Forelimb muscle (tissue), 1 donor: ENCODE measurements around the gene ZZZ3. TPM values are rescaled to one million over a fixed set of nuclear protein-coding genes. Genes with fewer than 3 reads are reported as not detected.
"Not testable (repeated sequence)": the region's sequence is repeated elsewhere in the genome, so short reads cannot be mapped to it uniquely, and the experiment has no call there.

Experiments used
- DNase-seq: peaks from one replicate; pipeline ENCODE4 v3.0.0-alpha.2; 2013; ENCODE audit warnings: low read depth
- polyA plus RNA-seq: library from polyadenylated mRNA; unstranded; fragments of 120-200 nt; gene quantifications from one replicate; pipeline ENCODE4 v1.2.1, GENCODE V29; 2013; ENCODE audit not compliant: insufficient read length

ZZZ3 gene
- polyA plus RNA-seq, 1 donor: 31.7 TPM

DNA sequence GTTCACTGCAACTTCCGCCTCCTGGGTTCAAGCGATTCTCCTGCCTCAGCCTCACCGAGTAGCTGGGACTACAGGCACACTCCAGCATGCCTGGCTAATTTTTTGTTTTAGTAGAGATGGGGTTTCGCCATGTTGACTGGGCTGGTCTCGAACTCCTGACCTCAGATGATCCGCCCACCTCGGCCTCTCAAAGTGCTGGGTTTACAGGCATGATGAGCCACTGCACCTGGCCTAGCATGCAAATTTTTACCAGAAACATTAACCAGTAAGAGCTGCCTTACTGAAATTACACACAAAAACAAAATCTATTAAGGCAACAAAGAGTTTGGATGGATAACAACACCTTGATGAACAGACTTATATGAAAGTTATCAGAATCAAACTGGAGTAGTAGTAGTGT is 12.1 kb downstream of the ZZZ3 start:
- no peak for DNase-seq

DNA sequence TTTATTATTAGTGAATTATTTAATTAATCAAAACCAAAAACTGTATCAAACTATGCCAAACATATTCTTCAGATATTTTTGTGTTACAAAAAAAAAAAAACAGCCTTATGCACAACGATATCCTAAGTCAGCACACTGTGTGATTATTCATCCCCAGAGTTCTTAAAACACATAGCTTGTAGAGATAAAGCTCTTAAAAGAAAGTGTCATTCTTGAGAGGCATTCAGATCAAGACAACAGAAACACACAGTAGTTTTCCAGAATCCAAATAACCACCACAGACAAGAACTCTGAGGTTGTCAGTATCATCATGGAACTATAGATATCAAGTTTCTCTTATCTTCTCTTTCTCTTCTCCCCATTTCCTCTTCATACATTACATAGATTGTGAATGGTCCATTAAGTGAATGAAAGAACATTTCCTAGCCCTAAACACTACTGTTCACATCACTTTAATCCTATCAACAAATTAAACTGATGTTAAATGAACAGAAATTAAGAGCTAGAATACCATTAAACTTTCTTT is 13.5 kb downstream of the ZZZ3 start:
- no peak for DNase-seq

DNA sequence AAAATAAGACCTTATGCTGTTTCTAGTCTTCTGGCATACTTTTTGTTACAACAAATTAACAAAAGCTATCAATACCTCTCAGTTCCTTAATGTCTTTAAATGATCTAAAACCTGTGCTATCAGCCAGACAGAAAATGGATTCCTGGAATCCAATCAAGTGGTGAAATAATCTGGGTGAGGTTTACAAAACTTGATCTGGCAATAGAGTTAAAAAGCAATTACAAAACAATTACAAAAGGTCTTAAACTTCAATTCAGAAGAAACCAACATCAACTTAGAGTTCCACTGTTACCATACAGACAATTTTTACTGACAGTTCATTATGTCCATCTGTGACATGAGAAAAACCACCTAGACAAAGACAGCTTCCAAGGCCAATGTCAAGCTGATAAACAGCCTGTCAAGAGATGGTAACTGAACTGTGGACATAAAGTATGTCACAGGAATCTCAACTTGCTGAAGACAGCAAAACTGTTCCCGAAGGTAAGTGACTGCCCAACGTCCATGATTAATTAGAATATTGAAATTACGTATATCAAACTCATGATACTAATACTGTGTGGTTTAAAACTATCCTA is 17.4 kb downstream of the ZZZ3 start:
- no peak for DNase-seq

DNA sequence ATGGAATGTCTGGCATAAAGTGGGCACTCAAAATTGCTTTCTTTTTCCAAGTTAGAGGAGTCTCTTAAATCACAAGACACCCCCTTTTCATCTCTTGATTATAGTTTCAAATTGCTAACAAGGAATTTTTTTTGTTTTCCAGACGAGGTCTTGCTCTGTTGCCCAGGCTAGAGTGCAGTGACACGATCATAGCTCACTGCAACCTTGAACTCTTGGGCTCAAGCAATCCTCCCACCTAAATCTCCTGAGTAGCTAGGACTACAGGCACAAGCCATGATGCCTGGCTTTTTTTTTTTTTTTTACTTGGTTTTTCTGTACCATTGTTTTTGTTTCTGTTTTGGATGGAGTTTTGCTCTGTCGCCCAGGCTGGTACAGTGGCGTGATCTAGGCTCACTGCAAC is 20.8 kb downstream of the ZZZ3 start:
- no peak for DNase-seq

DNA sequence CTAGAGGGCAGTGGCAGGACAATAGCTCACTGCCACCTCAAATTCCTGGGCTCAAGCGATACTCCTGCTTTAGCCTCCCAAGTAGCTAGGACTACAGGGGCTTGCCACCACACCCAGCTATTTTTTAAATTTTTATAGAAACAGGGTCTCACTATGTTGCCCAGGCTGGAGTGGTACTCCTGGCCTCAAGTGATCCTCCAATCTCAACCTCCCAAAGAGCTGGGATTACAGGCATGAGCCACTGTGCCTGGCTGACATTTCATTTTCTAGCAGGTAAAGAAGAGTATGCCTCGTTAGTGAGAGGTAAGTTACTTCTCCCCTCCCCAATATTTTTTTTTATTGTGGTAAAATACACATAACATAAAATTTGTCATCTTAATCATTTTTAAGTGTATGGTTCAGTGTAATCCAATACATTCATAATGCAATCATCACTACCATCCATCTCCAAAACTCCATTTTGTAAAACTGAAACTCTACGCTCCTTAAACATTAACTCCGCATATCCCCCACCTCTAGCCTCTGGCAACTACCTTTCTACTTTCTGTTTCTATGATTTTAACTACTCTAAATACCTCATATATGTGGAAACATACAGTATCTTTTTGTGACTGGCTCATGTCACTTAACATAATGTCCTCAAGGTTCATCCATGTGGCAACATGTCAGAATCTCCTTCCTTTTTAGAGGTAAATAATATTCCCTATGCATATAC is 22.4 kb downstream of the ZZZ3 start:
- DNase-seq: no peak

DNA sequence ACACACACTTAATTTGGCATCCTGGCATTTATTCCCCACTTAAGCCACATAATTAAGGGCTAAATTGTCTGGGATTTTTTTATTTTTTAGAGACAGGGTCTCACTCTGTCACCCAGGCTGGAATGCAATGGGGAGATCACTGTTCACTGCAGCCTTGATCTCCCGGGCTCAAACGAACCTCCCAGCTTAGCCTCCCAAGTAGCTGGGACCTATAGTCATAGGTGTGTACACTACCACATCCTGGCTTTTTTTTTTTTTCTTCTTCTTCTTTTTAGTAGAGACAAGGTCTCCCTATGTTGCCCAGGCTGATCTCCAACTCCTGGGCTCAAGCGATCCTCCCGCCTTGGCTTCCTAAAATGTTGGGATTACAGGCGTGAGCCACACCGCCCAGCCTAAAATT is 24.2 kb downstream of the ZZZ3 start:
- no peak for DNase-seq

DNA sequence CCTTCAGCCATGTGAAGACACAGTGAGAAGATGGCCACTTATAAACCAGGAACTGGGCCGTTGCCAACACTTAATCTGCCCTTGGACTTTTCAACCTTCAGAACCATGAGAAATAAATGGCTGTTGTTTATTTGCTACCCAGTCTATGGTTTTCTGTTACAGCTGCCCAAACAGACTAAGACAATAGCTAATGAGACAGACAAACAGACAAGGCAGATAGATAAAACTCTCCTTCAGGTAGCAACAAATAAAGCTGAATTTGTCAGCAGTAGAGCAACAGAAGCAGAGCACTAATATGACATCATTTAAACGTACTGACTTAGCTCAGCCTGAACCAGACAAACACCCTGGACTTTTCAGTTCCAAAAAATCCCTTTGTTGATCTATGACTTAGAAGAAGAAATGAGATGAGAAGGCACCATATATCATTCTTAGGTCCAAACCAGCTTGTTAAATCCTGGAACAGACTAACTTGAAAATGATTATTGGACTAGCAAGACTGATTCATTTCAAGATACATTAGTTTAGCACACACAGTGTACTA is 27.0 kb downstream of the ZZZ3 start:
- DNase-seq: no peak

DNA sequence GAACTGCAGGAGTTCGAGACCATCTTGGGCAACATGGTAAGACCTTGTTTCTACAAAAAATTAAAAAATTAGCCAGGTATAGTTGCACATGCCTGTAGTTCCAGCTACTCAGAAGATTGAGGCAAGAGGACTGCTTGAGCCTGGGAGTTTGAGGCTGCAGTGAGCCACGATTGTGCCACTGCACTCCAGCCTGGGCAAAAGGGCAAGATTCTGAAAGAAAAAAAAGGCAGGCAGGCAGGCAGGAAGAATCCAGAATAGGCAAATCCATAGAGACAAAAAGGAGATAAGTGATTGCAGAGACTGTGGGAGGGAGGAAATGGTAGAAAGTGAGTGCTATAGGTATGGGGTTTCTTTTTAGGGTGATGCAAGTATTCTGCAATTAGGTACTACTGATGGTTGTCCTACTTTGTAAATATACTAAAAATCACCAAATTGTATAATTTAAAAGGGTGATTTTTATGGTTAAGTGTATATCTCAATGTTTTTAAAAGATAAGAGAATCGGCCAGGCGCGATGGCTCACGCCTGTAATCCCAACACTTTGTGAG is 29.4 kb downstream of the ZZZ3 start:
- no peak for DNase-seq

DNA sequence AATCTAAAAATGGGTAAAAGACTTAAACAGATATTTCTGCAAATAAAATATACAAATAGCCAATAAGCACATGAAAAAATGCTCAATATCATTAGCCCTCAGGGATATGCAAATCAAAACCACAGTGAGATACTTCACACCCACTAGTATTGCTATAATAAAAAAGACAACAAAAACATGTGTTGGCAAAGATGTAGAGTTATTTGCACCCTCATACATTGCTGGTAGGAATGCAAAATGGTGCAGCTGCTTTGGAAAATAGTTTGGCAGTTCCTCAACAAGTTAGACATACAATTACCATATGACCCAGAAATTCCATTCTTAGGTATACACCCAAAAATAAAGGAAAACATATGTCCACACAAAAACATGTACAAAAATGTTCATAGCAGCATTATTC is 30.2 kb downstream of the ZZZ3 start:
- peak; percentile 17 for DNase-seq

DNA sequence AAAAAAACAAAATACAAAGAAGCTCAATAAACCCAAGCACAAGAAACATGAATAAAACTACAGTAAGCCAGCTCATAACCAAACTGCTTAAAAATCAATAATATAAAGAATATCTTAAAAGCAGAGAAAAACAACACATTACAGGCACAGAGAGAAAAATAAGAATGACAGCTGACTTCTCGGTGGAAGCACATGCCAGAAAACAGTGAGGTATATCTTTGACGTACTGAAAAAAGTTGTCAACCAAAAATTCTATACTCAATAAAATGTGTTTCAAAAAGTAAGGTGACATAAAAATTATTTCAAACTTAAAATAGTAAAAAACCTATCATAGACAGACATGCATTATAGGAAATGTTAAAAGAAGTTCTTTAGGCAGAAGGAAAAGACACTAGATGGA is 33.3 kb downstream of the ZZZ3 start:
- DNase-seq: no peak

DNA sequence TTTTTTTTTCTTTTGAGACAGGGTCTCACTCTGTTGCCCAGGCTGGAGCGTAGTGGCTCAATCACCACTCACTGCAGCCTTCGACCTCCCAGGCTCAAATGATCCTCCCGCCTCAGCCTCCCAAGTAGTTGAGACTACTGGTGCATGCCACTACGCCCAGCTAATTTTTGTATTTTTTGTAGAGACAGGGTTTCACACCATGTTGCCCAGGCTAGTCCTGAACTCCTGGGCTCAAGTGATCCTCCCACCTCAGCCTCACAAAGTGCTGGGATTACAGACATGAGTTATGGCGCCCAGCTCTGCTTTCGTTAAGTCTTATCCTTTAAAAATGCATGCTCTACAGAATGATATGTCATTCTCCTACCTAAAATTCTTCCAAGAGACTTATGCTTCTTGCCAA is 36.2 kb downstream of the ZZZ3 start:
- not testable (repeated sequence) for DNase-seq

DNA sequence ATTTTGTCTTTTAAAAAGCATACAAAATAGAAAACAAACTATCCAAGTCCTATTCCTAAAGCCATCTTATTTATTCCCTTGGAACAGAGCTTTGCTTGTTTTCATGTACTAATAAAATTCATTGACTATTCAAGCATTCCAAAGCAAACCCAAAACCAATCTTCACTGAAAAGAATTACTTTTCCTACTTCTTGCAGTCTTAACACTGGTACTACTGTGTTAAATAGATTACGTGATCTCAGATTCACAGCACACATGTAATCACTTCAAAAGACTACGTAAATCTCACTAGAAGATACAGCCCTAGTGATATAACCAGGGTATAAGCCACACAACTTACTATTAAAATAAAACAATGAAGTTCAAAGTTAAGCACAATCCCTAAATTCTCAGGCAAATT is 39.0 kb downstream of the ZZZ3 start:
- DNase-seq: no peak

DNA sequence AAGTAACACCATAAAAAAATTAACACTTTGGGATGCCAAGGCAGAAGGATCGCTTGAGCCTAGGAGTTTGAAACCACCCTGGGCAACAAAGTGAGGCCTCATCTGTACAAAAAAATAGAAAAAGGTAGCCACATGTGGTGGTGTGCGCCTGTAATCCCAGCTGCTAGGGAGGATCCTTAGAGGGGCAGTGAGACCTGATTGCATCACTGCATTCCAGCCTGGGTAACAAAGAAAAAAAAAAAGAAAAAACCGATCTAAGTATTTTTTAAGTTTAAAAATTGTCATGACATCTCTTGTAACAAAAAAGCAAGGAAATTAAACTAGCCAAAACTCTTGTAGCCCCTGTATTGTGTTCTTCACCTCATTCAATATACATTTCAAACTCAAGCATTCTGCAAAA is 39.5 kb downstream of the ZZZ3 start:
- no peak for DNase-seq

DNA sequence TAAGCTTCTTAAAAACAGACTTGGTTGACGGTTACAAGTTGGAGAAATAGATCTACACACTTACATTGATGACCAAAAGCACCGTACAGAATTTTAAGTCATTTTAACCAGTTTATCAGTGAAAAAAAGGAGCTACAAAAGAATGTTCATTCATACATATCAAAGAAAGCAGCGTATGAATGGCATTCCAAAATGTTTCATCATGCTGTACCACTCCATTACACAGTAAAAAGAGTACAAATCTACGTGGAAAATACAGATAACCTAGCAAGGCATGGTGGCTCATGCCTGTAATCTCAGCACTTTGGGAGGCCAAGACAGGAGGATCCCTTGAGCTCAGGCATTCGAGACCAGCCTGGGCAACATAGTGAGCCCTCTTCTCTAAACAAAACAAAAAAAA is 40.3 kb downstream of the ZZZ3 start:
- DNase-seq: no peak

DNA sequence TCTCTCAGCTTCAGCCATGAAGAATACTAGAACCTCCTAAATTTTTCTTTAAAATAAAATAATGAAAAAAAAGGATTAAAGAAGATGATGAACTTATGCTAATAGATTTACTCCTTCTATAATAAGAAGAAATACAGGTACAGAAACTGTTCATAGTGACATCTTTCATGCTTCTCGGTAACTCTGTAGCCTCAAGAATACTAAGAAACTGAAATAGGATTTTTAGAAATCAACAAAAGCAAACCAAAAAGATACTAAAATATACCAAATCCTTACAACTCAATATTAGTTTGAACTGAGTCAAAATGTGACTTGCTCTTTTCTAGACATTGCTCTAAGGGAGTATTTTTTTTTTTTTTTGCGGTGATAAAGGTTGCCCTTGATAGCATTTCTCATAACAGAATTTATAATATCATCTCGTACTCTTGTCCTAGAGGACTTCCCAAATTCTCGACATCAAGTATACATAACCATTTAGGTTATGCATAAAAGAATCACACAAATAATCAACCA is 42.8 kb downstream of the ZZZ3 start:
- DNase-seq: no peak

DNA sequence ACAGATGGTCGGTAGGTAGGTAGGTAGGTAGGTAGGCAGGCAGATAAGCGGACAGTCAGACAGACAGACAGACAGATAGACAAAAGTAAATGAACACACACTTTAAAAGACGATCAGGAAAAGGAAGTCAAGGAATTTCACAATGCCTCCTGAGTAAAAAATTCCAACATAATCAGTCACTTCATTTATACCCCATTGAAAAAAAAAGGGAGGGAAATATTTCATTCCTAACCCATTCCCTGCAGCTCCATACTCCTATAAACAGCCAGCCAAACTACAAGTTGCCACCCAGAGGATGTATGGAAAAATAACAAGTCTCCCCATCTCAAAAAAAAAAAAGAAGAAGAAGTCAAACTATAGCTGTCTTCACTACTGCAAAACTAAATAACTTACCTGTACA is 43.4 kb downstream of the ZZZ3 start:
- no peak for DNase-seq

DNA sequence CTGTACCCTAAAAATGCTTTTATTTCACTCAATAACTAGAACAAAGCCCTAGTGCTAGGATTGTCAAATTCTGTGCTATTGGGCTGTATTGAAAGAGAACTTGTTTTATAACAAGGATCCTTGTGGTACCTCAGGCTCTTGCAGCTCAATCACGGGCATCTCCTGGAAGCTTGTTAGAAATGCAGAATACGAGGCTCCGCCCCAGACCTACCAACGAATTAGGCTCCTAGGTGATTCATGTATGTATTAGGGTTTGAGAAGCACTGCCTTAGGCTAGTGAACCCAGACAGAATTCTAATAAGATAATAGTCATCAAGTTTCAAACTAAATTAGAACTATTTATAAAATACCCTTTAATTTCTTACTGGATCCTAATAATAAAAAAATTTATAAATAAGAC is 45.6 kb downstream of the ZZZ3 start:
- DNase-seq: no peak

Other genes with a start within 250 kb of the ZZZ3 start
- gene USP33, start 77.2 kb upstream of the ZZZ3 start, polyA plus RNA-seq: 35.9 TPM
- gene MIGA1, start 97.0 kb upstream of the ZZZ3 start, polyA plus RNA-seq: 9.0 TPM
- 288 TPM for gene NEXN, start 206.0 kb upstream of the ZZZ3 start, polyA plus RNA-seq